Measurements from ENCODE around the gene HUS1. TPM values are rescaled to one million over a fixed set of nuclear protein-coding genes. Genes with fewer than 3 reads are reported as not detected.

HUS1 gene
- total RNA-seq, 2 donors from 2014 or later, result 31.6 to 33.2 TPM

- Histone ChIP-seq H3K27ac (no peak overlapping the region), H3K4me1 (no peaks in the 10 kb centered on the region), H3K27me3 (no peaks in the 10 kb centered on the region), H3K4me3 (no peak overlapping the region), H3K36me3 (no peaks in the 10 kb centered on the region), H3K9ac (ENCODE audit: low read depth in 2 of 2, low read length in 2 of 2) (no peak overlapping the region), H3K9me3 (no peaks in the 10 kb centered on the region)
- DNase-seq, result no peak
- no peak for TF ChIP-seq CTCF (IDR thresholded peaks at IDR 0.05)
- intact Hi-C loops (cut with DNase I), result no loop called here
These were observed 25.0 kb downstream of the HUS1 start for GRCh38 chr7:47954231-47954911.

GRCh38 chr7:47953822-47954221 lies 25.6 kb downstream of the HUS1 start:
- intact Hi-C loops (cut with DNase I), result no loop called here
- Histone ChIP-seq H3K4me3 (no peak overlapping the region), H3K9me3 (no peaks in the 10 kb centered on the region), H3K4me1 (no peaks in the 10 kb centered on the region), H3K27ac (no peak overlapping the region), H3K27me3 (no peaks in the 10 kb centered on the region), H3K36me3 (no peaks in the 10 kb centered on the region), H3K9ac (ENCODE audit: low read depth in 2 of 2, low read length in 2 of 2) (no peak overlapping the region)
- TF ChIP-seq CTCF (IDR thresholded peaks at IDR 0.05), result no peak
- DNase-seq, result no peak

- Histone ChIP-seq H3K36me3 (no peaks in the 10 kb centered on the region), H3K9me3 (no peaks in the 10 kb centered on the region), H3K27me3 (no peaks in the 10 kb centered on the region), H3K9ac (ENCODE audit: low read depth in 2 of 2, low read length in 2 of 2) (no peak overlapping the region), H3K4me1 (no peaks in the 10 kb centered on the region), H3K4me3 (no peak overlapping the region), H3K27ac (no peak overlapping the region)
- intact Hi-C loops (cut with DNase I), result no loop called here
- no peak for TF ChIP-seq CTCF (IDR thresholded peaks at IDR 0.05)
- DNase-seq, result no peak
These were observed 27.2 kb downstream of the HUS1 start for GRCh38 chr7:47952224-47952623.

- H3K27ac ChIP-seq, result peak overlapping the region; percentile 77
These were observed 28.0 kb downstream of the HUS1 start for GRCh38 chr7:47951374-47951773.

GRCh38 chr7:47950714-47951113 lies 28.7 kb downstream of the HUS1 start:
- TF ChIP-seq CTCF (IDR thresholded peaks at IDR 0.05), result no peak
- no peak overlapping the region for H3K4me3 ChIP-seq
- intact Hi-C loops (cut with DNase I), result no loop called here
- H3K36me3 ChIP-seq, result no peaks in the 10 kb centered on the region
- H3K27me3 ChIP-seq, result no peaks in the 10 kb centered on the region
- peak overlapping the region; percentile 77 for H3K27ac ChIP-seq
- no peaks in the 10 kb centered on the region for H3K4me1 ChIP-seq
- H3K9me3 ChIP-seq, result no peaks in the 10 kb centered on the region
- peak; percentile 70 for DNase-seq
- H3K9ac ChIP-seq (ENCODE audit: low read depth in 2 of 2, low read length in 2 of 2), result peak overlapping the region in 1 of 2 donors; percentile 41

More at GRCh38 chr7:47951374-47951773, 28.0 kb downstream of the HUS1 start:
- no peak for DNase-seq
- no peaks in the 10 kb centered on the region for H3K36me3 ChIP-seq
- no peak for TF ChIP-seq CTCF (IDR thresholded peaks at IDR 0.05)
- H3K4me1 ChIP-seq, result no peaks in the 10 kb centered on the region
- H3K9me3 ChIP-seq, result no peaks in the 10 kb centered on the region
- H3K27me3 ChIP-seq, result no peaks in the 10 kb centered on the region
- intact Hi-C loops (cut with DNase I), result no loop called here
- H3K4me3 ChIP-seq, result no peak overlapping the region
- H3K9ac ChIP-seq (ENCODE audit: low read depth in 2 of 2, low read length in 2 of 2), result peak overlapping the region in 1 of 2 donors; percentile 41
